LoVo (cell line): ENCODE results near the gene MFN2.
A peak's percentile ranks its signal among the peaks of the same experiment; 100 is the strongest.
"Not testable (repeated sequence)": the region's sequence is repeated elsewhere in the genome, so short reads cannot be mapped to it uniquely, and the experiment has no call there.

Source experiments
- DNase-seq: peaks from one replicate; pipeline ENCODE4 v3.0.0-alpha.2; 2016; ENCODE audit warnings: low spot score

Gene MFN2

DNA sequence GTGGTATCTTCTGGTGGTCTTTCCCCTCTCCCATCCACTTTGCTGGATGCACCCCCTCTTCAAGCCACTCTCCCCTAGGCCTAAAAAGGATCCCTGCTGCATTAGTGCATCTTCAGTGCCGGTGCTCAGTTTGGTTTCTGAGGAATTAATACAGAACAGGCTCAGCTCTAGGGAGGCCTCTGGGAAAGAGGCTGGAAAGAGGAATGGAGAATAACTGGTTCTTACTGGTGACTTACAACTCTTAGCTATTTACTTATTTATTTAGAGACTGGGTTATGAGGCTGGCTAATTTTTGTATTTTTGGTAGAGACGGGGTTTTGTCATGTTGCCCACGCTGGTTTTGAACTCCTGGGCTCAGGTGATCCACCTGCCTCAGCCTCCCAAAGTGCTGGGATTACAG is 19.0 kb downstream of the MFN2 start:
- no peak for DNase-seq

- DNase-seq, result peak; percentile 10
Measured at GRCh38 chr1:12001249-12001917, 21.1 kb downstream of the MFN2 start.

DNA sequence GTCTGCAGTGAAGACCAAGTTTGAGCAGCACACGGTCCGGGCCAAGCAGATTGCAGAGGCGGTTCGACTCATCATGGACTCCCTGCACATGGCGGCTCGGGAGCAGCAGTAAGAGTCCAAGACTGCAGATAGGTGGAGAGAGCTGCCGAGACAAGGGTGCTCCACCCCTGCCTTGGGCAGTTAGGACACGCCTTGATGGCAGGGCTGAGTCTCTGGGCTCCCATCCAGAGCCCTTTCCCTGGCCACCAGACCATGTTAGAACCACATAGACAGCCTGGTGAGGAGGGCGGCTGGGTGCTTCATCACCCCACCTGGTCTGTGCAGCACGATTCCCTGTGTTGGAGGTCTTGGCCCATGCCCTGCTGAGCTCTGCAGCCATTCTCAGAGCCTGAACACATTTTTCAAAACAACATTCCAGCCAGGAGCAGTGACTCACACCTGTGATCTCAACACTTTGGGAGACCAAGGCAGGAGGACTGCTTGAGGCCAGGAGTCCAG is 21.8 kb downstream of the MFN2 start:
- peak; percentile 2 for DNase-seq

DNA sequence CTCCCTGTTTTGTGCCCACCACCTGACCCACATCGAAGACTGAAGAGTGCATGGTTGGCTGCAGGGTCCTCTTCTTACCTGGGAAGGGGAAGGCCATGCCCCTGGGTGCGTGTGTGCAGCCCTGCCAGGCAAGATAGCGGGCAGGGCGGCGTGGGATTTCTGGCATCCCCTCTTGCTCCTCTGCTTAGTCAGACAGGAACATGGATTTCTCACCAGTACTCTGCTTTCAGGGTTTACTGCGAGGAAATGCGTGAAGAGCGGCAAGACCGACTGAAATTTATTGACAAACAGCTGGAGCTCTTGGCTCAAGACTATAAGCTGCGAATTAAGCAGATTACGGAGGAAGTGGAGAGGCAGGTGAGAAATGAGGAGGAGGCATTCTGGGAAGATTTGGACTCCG is 23.5 kb downstream of the MFN2 start:
- DNase-seq, result no peak

- no peak for DNase-seq
Measured at GRCh38 chr1:12005488-12006166, 25.4 kb downstream of the MFN2 start.

- no peak for DNase-seq
Measured at GRCh38 chr1:12006167-12006921, 26.1 kb downstream of the MFN2 start.

- no peak for DNase-seq
Measured at GRCh38 chr1:12007204-12007603, 27.0 kb downstream of the MFN2 start.

- not testable (repeated sequence) for DNase-seq
Measured at GRCh38 chr1:12008355-12008754, 28.1 kb downstream of the MFN2 start.

DNA sequence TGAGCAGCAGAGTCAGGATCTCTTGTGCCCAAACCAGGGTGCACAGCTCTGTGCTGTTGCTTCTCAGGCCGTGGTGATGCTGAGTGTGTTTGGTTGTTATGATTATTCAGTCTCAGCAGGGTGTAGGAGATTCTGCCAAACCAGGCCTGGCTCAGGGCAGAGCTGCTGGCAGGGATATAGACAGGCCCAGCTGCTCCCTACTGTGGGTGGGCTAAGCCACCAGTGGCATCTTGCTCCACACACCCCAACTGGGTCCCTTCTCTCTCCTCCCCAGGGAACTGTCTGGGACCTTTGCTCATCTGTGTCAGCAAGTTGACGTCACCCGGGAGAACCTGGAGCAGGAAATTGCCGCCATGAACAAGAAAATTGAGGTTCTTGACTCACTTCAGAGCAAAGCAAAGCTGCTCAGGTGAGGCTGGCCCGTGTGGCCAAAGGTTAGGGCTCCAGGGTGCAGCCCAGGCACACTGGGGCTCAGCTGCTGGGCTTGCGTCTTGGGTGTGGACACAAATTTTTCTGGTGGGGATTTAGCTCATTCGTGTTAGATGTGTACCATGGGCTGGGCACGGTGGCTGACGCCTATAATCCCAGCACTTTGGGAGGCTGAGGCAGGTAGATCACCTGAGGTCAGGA is 29.2 kb downstream of the MFN2 start:
- no peak for DNase-seq

DNA sequence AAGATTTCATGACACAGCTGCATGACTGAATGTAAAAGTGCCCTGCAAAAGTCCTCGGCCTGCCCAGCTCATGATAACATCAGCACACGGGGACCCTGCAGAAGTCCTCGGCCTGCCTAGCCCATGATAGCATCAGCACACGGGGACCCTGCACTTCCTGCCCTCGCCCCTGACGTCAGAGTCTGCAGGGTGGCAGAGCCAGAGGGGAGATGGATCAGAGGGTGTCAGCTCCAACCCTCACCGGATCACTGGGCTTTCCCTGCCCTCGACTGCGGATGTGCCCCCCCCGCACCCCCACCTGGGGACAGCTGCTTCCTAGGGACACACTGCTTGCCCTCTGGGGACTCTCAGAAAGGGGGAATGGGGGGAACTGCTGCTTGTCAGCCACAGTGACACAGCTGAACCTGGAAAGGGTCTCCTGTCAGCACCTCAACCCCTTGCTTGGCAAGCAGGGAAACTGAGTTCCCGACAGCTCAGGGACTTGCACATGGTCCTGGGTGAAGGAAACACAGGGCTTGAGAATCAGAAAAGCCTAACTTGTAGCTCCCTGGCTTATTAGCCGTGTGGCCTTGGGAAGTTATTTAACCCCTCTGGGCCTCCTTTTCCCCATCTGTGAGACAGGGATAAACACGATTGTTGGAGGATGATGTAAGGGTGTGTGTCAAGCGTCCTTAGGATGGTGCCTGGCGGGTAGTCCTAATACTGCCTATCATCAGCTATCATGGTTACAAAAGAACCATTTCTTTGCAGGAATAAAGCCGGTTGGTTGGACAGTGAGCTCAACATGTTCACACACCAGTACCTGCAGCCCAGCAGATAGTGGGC is 30.7 kb downstream of the MFN2 start:
- no peak for DNase-seq

- DNase-seq, result no peak
Measured at GRCh38 chr1:12011998-12012397, 31.8 kb downstream of the MFN2 start.

- no peak for DNase-seq
Measured at GRCh38 chr1:12012560-12013316, 32.5 kb downstream of the MFN2 start.

DNA sequence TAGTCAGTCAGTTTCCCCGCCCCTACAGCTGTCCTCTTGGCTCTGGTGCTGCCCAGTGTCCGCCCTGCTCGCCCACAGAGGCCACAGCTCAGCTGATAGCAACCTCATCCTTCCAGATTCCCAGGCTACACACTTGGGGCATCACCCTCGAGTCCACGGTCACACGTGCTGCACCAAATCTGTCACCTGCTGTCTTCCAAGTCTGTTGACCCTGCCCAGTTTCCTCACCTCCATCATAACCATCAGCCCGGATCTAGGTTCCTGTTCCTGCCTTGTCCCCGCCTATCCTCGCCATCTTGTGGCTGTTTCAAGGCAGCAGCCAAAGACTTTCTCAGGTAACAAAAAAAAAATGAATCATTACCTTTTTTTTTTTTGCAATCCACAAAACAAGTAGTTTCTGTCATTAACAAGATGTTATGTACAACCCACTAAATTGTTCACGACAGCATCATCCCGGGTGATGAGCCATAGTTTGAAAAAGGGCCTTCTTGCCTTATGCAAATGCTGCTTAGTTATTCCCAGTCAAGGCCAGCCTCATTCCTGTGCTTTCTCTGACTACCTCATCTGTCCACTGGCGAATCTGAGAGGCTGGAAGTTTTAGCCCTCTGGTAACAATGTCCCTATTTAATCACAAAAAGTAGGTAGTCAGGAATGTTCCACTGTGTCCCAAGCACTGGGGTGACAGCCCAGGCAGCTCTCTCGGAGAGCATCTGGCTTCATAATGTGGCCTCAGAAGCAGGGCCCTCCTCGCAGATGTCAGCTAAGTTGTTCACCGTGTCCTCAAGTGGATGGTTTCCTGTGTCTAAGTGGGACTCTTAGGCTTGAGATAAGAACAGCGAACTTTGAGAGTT is 34.1 kb downstream of the MFN2 start:
- DNase-seq, result no peak

DNA sequence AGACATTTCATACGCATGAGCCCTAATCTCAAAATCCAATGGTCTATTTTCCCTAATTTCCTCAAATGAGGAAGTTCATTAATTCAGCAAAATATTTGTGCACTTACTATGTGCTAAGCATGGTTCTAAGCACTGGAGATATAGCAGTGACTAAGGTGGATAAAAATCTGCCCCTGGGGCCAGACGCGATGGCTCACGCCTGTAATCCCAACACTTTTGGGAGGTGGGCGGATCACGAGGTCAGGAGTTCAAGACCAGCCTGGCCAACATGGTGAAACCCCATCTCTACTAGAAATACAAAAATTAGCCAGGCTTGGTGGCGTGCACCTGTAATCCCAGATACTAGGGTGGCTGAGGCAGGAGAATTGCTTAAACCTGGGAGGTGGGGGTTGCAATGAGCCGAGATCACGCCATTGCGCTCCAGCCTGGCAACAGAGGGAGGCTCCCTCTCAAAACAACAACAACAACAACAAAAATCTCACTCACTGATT is 34.8 kb downstream of the MFN2 start:
- DNase-seq, result no peak

GRCh38 chr1:12015499-12015898 is 35.3 kb downstream of the MFN2 start:
- DNase-seq, result no peak

DNA sequence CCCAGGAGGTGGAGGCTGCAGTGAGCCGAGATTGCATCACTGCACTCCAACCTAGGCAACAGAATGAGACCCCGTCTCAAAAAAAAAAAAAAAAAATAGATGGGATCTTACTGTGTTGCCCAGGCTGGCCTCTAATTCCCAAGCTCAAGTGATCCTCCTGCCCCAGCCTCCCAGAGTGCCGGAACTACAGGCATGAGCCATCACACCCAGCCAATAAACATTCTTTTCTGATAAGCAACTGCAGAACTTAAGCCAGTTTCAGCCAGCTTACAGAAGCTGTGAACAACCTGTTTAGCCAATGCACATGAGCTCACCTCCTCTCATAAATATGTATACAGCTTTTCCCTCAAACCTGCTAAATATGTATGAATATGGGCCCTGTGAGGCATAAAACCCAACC is 35.9 kb downstream of the MFN2 start:
- DNase-seq, result no peak

DNA sequence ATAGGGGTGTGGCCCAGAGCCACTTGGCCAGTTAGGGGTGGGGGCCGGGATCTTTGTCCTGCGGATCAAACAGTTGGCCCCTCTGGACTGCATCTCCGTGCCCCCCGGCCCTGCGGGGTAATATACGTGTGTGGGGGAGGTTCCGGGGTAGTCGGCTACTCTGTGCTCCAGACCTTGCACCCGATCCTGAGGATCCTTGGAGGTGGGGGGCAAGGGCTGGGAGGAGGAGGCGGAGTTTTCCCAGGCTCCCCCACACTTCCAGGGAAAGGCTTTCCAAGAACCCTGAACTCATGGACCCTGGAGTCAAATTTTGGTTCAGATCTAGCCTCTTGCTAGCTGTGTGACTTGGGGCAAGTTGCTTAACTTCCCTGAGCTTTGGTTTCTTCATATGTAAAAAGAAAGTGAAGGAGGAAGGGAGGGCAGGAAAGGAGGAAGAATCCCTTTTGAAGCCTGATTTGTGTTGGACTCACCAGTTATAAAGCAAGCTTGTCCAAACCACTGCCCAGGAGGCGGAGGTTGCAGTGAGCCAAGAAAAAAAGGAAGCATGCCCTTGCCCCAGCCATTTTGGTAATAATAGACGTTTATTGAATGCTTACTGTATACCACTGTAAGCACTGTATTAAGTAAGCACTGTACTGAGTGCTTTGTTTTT is 39.7 kb downstream of the MFN2 start:
- no peak for DNase-seq

DNA sequence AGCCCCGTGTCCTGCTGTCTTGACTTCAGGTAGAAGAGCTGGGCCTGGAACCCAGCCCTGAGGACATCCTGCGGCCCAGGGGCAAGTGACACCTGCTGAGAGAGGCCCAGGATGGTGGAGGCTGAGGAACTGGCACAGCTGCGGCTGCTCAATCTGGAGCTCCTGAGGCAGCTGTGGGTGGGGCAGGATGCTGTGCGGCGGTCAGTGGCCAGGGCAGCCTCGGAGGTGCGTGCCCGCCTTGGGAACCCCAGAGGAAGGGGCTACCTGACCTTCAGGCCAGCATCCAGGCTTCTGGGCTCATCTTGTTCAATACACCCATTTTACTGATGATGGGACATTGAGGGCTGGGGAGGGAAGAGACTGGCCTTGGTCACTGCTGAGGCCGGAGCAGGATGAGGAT is 41.4 kb downstream of the MFN2 start:
- DNase-seq, result no peak

- no peak for DNase-seq
Measured at GRCh38 chr1:12022036-12022435, 41.8 kb downstream of the MFN2 start.
